GM12891 (cell line): Measurements from ENCODE around the gene GM2A.
A peak's percentile ranks its signal among the peaks of the same experiment; 100 is the strongest.

Experiments used
- DNase-seq: peaks from one replicate; pipeline ENCODE4 v3.0.0; 2011; ENCODE audit warnings: low spot score; ENCODE audit not compliant: insufficient read length
- FAIRE-seq: peaks from 2 replicates; lab custom pipeline; 2011; peaks lifted over from hg19 to GRCh38; lab: Jason Lieb, UNC
- PAX5 ChIP-seq: IDR thresholded peaks from 2 replicates; pipeline ENCODE4 v1.6.1; 2011; ENCODE audit warnings: low read length, moderate library complexity, mild to moderate bottlenecking; ENCODE audit not compliant: insufficient read depth, severe bottlenecking
- POLR2A ChIP-seq: IDR thresholded peaks from 2 replicates; pipeline ENCODE4 v1.6.1; 2011; ENCODE audit warnings: low read depth, low read length, control low read depth
- POLR2AphosphoS5 ChIP-seq: IDR thresholded peaks from 2 replicates; pipeline ENCODE4 v1.6.1; 2011; ENCODE audit warnings: low read depth, low read length, control low read depth
- POU2F2 ChIP-seq: IDR thresholded peaks from 2 replicates; pipeline ENCODE4 v1.6.1; 2011; ENCODE audit warnings: low read depth, mild to moderate bottlenecking, control low read depth, low read length, moderate library complexity
- SPI1 ChIP-seq: IDR thresholded peaks from 2 replicates; pipeline ENCODE4 v1.6.1; 2011; ENCODE audit warnings: low read depth, low read length, control low read depth
- TAF1 ChIP-seq: IDR thresholded peaks from 2 replicates; pipeline ENCODE4 v1.6.1; 2011; ENCODE audit warnings: low read depth, low read length, control low read depth

The GM2A gene

DNA sequence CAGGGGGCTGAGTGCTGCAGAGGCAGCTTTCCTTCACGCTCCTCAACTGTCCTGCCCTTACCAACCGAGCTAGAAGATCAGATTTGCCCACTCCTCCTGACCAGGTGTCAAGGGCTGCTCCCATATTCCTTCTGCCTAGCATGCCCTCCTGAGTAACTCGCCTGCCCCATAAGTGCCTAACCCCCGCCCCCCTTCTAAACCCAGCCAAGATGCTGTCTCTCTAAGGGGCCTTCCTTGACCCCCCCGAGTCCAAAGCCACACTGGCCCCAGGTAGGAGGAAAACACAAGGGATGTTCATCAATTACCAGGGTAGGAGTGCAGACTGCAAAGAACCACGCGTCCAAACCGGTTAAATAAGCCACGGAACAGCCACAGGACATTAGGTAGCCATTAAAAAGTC, 33.8 kb upstream of the GM2A start:
- TF ChIP-seq PAX5: no peak
- no peak for TF ChIP-seq POU2F2
- no peak for TF ChIP-seq POLR2AphosphoS5
- no peak for TF ChIP-seq TAF1
- no peak for TF ChIP-seq POLR2A
- TF ChIP-seq SPI1: no peak
- no peak for DNase-seq
- FAIRE-seq: peak; percentile 50

DNA sequence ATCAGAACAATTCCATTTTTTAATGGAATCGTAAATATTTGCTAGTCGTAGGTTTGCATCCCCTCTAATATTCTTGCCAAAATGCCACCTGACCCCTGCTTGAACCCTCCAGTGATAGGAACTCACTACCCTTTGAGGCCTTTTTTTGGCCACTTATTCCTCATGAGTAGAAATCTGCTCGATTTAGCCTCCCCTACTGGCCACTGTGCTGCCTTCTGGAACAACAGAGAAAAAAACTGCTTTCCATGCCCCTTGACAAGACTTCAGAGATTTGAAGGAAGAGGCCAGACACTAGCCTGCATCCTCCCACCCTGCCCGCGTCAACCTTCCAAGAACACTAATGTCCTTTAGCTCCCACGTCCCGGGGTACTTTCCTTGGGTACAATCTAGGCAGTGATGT, 33.2 kb upstream of the GM2A start:
- TF ChIP-seq TAF1 (no peak), POLR2A (no peak), PAX5 (no peak), POU2F2 (no peak), SPI1 (no peak), POLR2AphosphoS5 (no peak)
- no peak for DNase-seq
- no peak for FAIRE-seq

DNA sequence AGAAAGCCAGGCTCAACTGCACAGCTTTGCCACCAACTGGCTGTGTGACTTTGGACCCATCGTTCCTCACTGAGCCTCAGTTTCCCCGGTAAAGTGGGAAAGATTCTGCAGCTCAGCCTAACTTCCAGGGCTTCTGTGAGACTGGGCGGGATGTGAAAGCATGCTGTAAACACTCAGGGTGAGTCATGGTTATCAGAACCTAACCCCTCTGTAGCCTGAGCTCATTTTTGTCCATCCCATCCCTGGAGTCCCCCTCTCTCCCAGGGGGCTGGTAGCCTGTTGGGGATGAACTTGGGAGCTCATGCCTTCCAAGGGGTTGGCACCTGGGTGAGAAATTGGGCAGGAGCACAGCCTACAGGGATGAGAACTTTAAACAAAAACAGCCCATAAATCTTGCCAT, 31.4 kb upstream of the GM2A start:
- DNase-seq (no peak), FAIRE-seq (no peak)
- TF ChIP-seq POU2F2: no peak
- no peak for TF ChIP-seq POLR2AphosphoS5
- no peak for TF ChIP-seq SPI1
- no peak for TF ChIP-seq POLR2A
- TF ChIP-seq TAF1: no peak
- TF ChIP-seq PAX5: no peak

DNA sequence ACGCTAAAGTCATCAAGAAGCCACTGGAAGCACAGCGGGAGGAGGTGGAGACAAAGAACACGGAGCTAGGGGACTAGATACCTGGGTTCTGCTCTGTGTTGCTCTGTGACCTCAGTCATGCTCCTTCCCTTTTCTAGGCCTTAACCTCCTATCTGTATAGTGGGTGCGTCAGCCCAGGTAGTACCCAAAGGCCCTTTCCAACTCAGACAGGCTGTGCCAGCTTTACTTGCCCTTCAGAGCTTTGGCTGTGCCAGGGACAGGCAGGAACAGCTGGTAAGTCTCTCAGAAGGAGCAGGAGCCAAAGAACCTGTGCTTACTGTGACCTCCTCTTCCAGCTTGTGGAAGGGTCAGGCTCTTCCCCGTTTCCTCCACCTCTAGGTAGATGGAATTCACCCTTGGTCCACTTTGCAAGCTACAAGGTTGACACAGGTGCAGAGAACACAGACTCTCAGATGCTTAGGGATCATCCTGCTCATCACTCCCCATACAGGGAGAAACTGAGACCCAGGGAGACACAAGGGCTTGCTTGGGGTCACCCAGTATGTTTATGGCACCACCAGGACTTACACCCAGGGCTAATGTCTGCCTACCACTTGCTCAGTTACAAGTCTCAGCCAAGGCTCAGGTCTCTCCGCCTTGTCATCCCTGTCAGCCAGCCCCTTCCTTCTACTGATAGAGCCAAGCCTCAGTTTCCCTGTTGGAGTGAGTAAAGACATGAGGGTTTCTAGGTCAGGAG, 30.8 kb upstream of the GM2A start:
- DNase-seq (no peak), FAIRE-seq (peak; percentile 5)
- TF ChIP-seq SPI1: no peak
- no peak for TF ChIP-seq POLR2AphosphoS5
- no peak for TF ChIP-seq POLR2A
- TF ChIP-seq PAX5: no peak
- TF ChIP-seq TAF1: no peak
- no peak for TF ChIP-seq POU2F2

DNA sequence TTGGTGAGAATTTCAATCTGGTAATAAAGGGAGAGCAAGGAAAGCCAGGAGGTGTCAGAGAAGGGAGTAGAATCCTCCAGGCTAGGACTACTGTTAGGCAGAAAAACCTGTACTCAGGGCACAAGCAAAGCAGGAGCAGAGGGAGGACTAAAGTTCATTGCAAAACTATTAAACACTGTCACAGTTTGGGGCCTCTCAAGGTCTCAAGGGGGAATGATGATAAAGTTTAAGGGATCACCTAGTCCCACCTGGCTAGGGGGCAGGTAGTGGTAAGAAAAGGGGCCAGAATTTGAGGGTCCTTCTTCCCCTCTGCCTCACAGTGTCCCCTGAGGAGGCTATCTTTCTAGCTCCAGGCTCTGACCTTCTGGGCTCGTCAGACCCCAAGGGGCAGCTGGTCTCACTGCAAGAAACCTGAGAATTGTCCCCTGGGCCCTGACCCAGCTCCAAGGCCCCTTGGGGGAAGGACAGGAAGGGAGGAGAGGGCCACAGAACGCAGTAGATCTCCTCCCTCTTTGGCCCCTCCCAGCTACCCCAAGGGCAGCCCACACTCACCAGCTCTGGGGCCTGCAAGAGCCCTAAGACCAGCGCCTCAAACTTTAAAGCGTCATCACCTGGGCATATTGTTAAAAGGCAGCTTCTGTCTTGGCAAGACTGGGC, 30.1 kb upstream of the GM2A start:
- DNase-seq (peak; percentile 53), FAIRE-seq (peak; percentile 72)
- no peak for TF ChIP-seq POLR2A
- no peak for TF ChIP-seq PAX5
- TF ChIP-seq POLR2AphosphoS5: no peak; the same call in 1 of the 2 replicates
- no peak; the same call in 1 of the 2 replicates for TF ChIP-seq POU2F2
- no peak for TF ChIP-seq SPI1
- no peak for TF ChIP-seq TAF1

DNA sequence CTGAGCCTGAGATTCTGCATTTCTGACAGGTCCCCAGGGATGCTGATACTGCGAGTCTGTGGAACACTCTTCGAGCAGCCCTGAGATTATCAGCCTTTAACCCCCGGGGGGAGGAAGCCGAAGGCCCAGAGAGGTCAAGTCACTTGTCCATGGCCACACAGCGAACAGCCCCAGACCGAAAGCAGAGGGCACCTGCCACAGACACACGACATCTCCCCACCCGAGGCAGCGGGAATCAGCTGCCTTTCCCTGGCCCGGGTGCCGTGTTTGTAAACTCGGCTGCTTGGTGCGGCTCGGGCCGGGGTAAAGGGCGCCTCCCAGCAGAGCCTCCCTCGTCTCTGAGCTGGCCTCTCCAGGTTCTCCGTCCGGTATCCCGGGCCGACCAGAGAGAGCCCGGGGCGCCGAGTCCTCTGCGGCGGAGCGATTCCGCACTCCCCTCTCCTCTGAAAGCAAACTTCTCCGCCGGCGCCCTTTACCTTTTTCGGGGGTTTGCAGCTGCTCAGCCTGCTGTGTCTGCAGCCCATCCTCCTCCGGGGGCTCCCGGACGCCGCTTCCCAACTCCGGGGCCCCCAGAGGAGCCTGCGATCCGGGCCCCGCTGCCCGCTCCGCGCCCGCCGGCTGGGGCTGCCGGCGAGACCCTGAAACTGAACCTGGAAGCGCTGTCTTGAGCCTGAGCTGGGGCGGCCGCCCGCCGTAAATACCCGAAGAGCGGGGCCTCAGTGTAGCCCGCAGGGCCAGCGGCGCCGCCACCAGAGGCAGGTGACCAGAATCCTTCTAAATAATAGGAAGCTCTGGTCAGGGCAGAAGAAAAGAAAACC, 29.3 kb upstream of the GM2A start, which contains the start of gene CCDC69:
Gene CCDC69 (minus strand): TSS at position 646 of the 818 bp plus-strand sequence. CDS start 122 bp downstream, at position 524.
- DNase-seq: peak; percentile 75
- TF ChIP-seq POLR2A: peak; percentile 70
- no peak; the same call in 1 of the 2 replicates for TF ChIP-seq POU2F2
- peak; percentile 31; the same call in 1 of the 2 replicates for TF ChIP-seq POLR2AphosphoS5
- peak; percentile 67 for FAIRE-seq

DNA sequence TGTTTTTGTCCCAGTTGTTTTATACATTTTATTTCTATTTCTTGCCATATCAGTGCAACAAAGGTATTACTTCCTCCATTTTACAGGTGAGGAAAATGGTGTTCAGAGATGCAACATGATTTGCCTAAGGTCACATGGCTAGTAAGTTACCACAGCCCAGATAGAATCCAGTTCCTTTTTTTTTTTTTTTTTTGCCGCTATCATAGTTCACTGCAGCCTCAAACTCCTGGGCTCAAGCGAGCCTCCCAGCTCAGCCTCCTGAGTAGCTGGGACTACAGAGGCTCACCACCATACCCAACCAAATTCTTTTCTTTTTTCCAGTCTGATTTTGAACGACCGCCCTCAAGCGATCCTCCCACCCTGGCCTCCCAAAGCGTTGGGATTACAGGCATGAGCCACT, 28.6 kb upstream of the GM2A start:
- TF ChIP-seq POLR2A (no peak), SPI1 (peak; percentile 87), TAF1 (no peak)
- peak; percentile 75 for FAIRE-seq
- DNase-seq: no peak

DNA sequence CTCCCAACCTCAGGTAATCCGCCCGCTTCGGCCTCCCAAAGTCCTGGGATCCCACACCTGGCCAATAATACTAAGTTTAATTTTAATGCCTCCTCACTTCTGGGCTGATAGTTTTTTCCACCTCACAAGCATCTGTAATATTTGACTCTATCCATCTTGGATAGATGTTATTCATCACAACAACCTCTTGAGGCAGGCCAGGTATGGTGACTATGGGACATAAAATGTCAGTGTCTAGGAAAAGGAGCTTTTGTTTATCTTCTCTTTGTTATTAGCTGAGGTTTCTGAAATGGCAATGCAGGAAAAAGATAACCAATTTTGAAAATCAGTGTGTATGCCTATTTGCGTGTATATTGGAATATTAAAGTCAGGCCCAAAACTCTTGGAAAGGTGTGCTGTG, 27.9 kb upstream of the GM2A start:
- no peak for DNase-seq
- no peak for FAIRE-seq
- TF ChIP-seq PAX5 (no peak), POLR2AphosphoS5 (no peak), SPI1 (no peak), TAF1 (no peak), POLR2A (no peak), POU2F2 (no peak)

DNA sequence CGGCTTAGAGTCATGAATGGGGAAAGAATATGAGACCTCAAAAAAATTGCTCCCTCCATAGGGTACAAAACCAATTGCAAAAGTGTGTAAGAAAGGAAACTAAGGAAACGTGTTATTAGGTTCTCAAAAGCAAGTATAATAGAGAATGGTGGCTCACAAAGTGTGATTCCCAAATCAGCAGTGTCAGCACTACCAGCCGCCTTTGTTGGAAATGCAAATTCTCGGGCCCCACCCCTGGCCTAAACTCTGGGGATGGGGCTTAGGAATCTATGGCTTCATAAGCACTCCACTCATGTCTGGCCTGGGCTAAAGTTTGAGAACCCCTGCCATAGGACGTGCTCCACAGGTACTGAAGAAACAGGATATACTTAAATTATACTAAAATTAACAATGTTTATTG, 27.5 kb upstream of the GM2A start:
- no peak for DNase-seq
- no peak for FAIRE-seq
- TF ChIP-seq POU2F2 (no peak), PAX5 (no peak), SPI1 (no peak), POLR2A (no peak), POLR2AphosphoS5 (no peak), TAF1 (no peak)
